Activated CD8-positive, alpha-beta memory T cell treated with anti-CD3 and anti-CD28 coated beads for 36 hours (primary cell): ENCODE data around the gene RNASE7. TPM values are rescaled to one million over a fixed set of nuclear protein-coding genes. Genes with fewer than 3 reads are reported as not detected.
"Not testable (repeated sequence)": the region's sequence is repeated elsewhere in the genome, so short reads cannot be mapped to it uniquely, and the experiment has no call there.

Experiments
- CTCF ChIA-PET: fragments of 350-600 bp; sonication (Branson Sonifier 250); formaldehyde crosslinking; loops from one replicate; lab custom pipeline; 2021; ENCODE audit warnings: antibody characterized with exemption; lab: Charles Lee
- POLR2A ChIA-PET: fragments of 350-600 bp; sonication (Branson Sonifier 250); formaldehyde crosslinking; loops from one replicate; lab custom pipeline; 2021; ENCODE audit warnings: antibody characterized with exemption; lab: Charles Lee
- total RNA-seq, 2 experiments: library from RNA; stranded (reverse); gene quantifications; one replicate each; pipeline ENCODE4 v1.2.3, GENCODE V29; 2021

Gene RNASE7
- not detected for total RNA-seq

GRCh38 chr14:21041676-21042433 lies at the start of gene RNASE7:
Gene RNASE7, plus strand, starts transcription at chr14:21042362. Its CDS starts 631 bp downstream, at chr14:21042993.
- CTCF ChIA-PET, result interaction anchor here (0.9 to 4.2 kb wide), 2 partner anchors 28 to 71 kb away, joined by 3 to 45 read pairs; no protein-coding TSS in a partner anchor
- POLR2A ChIA-PET, result no interaction called here

GRCh38 chr14:20996521-20996920 lies 45.6 kb upstream of the RNASE7 start:
- ChIA-PET CTCF (interaction anchor here (0.6 to 2.3 kb wide), 2 partner anchors 25 to 522 kb away, joined by 3 to 9 read pairs; no protein-coding TSS in a partner anchor), POLR2A (no interaction called here)

GRCh38 chr14:20997115-20997514 lies 45.0 kb upstream of the RNASE7 start:
- CTCF ChIA-PET, result interaction anchor here (0.6 to 2.3 kb wide), 5 partner anchors 18 to 1921 kb away, joined by 3 to 9 read pairs (median 6); no protein-coding TSS in a partner anchor

GRCh38 chr14:20997564-20997963 lies 44.6 kb upstream of the RNASE7 start:
- CTCF ChIA-PET, result interaction anchor here (0.7 to 2.3 kb wide), 4 partner anchors 17 to 1920 kb away, joined by 3 to 9 read pairs (median 7); no protein-coding TSS in a partner anchor
- POLR2A ChIA-PET, result no interaction called here

More at GRCh38 chr14:20997115-20997514, 45.0 kb upstream of the RNASE7 start:
- POLR2A ChIA-PET, result no interaction called here

GRCh38 chr14:20998139-20998538 lies 44.0 kb upstream of the RNASE7 start:
- CTCF ChIA-PET, result interaction anchor here (0.9 to 2.3 kb wide), 4 partner anchors 17 to 106 kb away, joined by 3 to 9 read pairs (median 6); no protein-coding TSS in a partner anchor
- POLR2A ChIA-PET, result no interaction called here

- ChIA-PET CTCF (interaction anchor here (1.0 to 2.3 kb wide), 3 partner anchors 16 to 28 kb away, joined by 3 to 9 read pairs (median 8); no protein-coding TSS in a partner anchor), POLR2A (no interaction called here)
Observed at GRCh38 chr14:20998674-20999366, 43.3 kb upstream of the RNASE7 start, which contains the start of gene SLC39A2. Gene SLC39A2, plus strand, starts transcription at chr14:20999293. Its CDS starts 154 bp downstream, at chr14:20999447.

GRCh38 chr14:20999591-20999990 lies 42.6 kb upstream of the RNASE7 start:
- ChIA-PET CTCF (interaction anchor here (0.5 kb wide), 1 partner anchor 83 kb away, joined by 3 read pairs; no protein-coding TSS in a partner anchor), POLR2A (no interaction called here)

GRCh38 chr14:21001218-21001617 lies 40.9 kb upstream of the RNASE7 start:
- POLR2A ChIA-PET, result no interaction called here
- CTCF ChIA-PET, result interaction anchor here (1.4 to 3.0 kb wide), 2 partner anchors 13 to 91 kb away, joined by 4 to 10 read pairs; no protein-coding TSS in a partner anchor

GRCh38 chr14:21003788-21004346 lies 38.3 kb upstream of the RNASE7 start:
- ChIA-PET CTCF (interaction anchor here (0.7 to 2.0 kb wide), 2 partner anchors 11 to 33 kb away, joined by 3 to 10 read pairs; no protein-coding TSS in a partner anchor), POLR2A (no interaction called here)

- CTCF ChIA-PET, result interaction anchor here (2.2 to 3.0 kb wide), 2 partner anchors 83 to 94 kb away, joined by 7 to 17 read pairs; no protein-coding TSS in a partner anchor
- POLR2A ChIA-PET, result not testable (repeated sequence)
Observed at GRCh38 chr14:21009721-21010120, 32.4 kb upstream of the RNASE7 start.

GRCh38 chr14:21011136-21011535 lies 31.0 kb upstream of the RNASE7 start:
- ChIA-PET POLR2A (no interaction called here), CTCF (interaction anchor here (0.5 to 5.5 kb wide), 5 partner anchors 29 to 93 kb away, joined by 3 to 45 read pairs (median 7); partner anchors contain the start of gene RNASE7)

GRCh38 chr14:21014761-21015190 lies 27.4 kb upstream of the RNASE7 start:
- POLR2A ChIA-PET, result interaction anchor here (0.6 to 1.3 kb wide), 2 partner anchors 83 to 89 kb away, joined by 3 read pairs; no protein-coding TSS in a partner anchor
- CTCF ChIA-PET, result interaction anchor here (0.7 to 5.5 kb wide), 30 partner anchors 9 to 162 kb away, joined by 3 to 73 read pairs (median 7); partner anchors contain the start of genes ARHGEF40, NDRG2, RNASE13 and RNASE7

- POLR2A ChIA-PET, result interaction anchor here (1.3 kb wide), 1 partner anchor 82 kb away, joined by 3 read pairs; no protein-coding TSS in a partner anchor
- CTCF ChIA-PET, result interaction anchor here (0.7 to 5.5 kb wide), 29 partner anchors 9 to 543 kb away, joined by 3 to 73 read pairs (median 7); partner anchors contain the start of genes ARHGEF40, NDRG2, RNASE13 and RNASE7
Observed at GRCh38 chr14:21015312-21015711, 26.9 kb upstream of the RNASE7 start.

GRCh38 chr14:21016413-21017190 lies 25.6 kb upstream of the RNASE7 start:
- ChIA-PET CTCF (interaction anchor here (1.2 to 5.2 kb wide), 8 partner anchors 10 to 542 kb away, joined by 3 to 73 read pairs (median 16); partner anchors contain the start of gene RNASE13), POLR2A (no interaction called here)

GRCh38 chr14:21017528-21018245 lies 24.5 kb upstream of the RNASE7 start:
- ChIA-PET POLR2A (no interaction called here), CTCF (interaction anchor here (0.8 to 4.8 kb wide), 4 partner anchors 9 to 75 kb away, joined by 3 to 73 read pairs (median 4); no protein-coding TSS in a partner anchor)

- ChIA-PET POLR2A (no interaction called here), CTCF (interaction anchor here (0.8 to 3.1 kb wide), 4 partner anchors 20 to 74 kb away, joined by 3 to 14 read pairs (median 4); no protein-coding TSS in a partner anchor)
Observed at GRCh38 chr14:21018286-21018685, 23.9 kb upstream of the RNASE7 start.

- CTCF ChIA-PET, result interaction anchor here (1.0 to 3.1 kb wide), 3 partner anchors 21 to 74 kb away, joined by 3 to 14 read pairs (median 4); no protein-coding TSS in a partner anchor
- POLR2A ChIA-PET, result no interaction called here
Observed at GRCh38 chr14:21018781-21019180, 23.4 kb upstream of the RNASE7 start.
